Caco-2 (cell line): ENCODE measurements around the gene GSK3B. TPM values are rescaled to one million over a fixed set of nuclear protein-coding genes. Genes with fewer than 3 reads are reported as not detected.
"Not testable (repeated sequence)": the region's sequence is repeated elsewhere in the genome, so short reads cannot be mapped to it uniquely, and the experiment has no call there.

ENCODE experiments used
- BruUV-seq: library from RNA; stranded (reverse); fragments of 400-500 nt; replicated peaks from 2 replicates; lab custom pipeline; 2021; lab: Mats Ljungman, UMichigan
- CTCF ChIA-PET: fragments of 300-600 bp; sonication (Branson Sonifier 250); formaldehyde crosslinking; loops from one replicate; lab custom pipeline; 2022; ENCODE audit warnings: antibody characterized with exemption; lab: Charles Lee
- POLR2A ChIA-PET: fragments of 300-600 bp; sonication (Branson Sonifier 250); formaldehyde crosslinking; loops from one replicate; lab custom pipeline; 2022; ENCODE audit warnings: antibody characterized with exemption; lab: Charles Lee
- DNase-seq, 2 experiments: peaks; one replicate each; pipeline versions ENCODE4 v3.0.0 to v3.0.0-alpha.2; 2020 to 2022
- H3K27me3 ChIP-seq: replicated peaks from 2 replicates; pipeline ENCODE4 v1.6.0; 2011; ENCODE audit warnings: low read length; ENCODE audit not compliant: control insufficient read depth, insufficient read depth
- H3K36me3 ChIP-seq: 2 replicates; pipeline ENCODE4 v1.5.1; 2011; ENCODE audit warnings: low read length; ENCODE audit not compliant: control insufficient read depth, insufficient read depth
- H3K4me1 ChIP-seq: fragments of 250-450 bp; sonication (Bioruptor Pico); 2 replicates; pipeline ENCODE4 v1.5.1; 2020; ENCODE audit warnings: mild to moderate bottlenecking
- H3K4me3 ChIP-seq: 2 replicates; pipeline ENCODE4 v1.5.1; 2011; ENCODE audit warnings: low read depth, mild to moderate bottlenecking, control low read depth, low read length
- H3K9me3 ChIP-seq: fragments of 250-450 bp; sonication (Bioruptor Pico); 2 replicates; pipeline ENCODE4 v1.5.1; 2020; ENCODE audit warnings: mild to moderate bottlenecking, moderate library complexity
- H3K27ac Mint-ChIP-seq: one replicate; pipeline ENCODE4 v1.8.0; 2022; ENCODE audit warnings: mixed read lengths; ENCODE audit not compliant: unreplicated experiment
- H3K27me3 Mint-ChIP-seq: one replicate; pipeline ENCODE4 v1.8.0; 2022; ENCODE audit warnings: mixed read lengths; ENCODE audit not compliant: insufficient read depth, unreplicated experiment
- H3K36me3 Mint-ChIP-seq: one replicate; pipeline ENCODE4 v1.8.0; 2022; ENCODE audit warnings: mild to moderate bottlenecking, mixed read lengths; ENCODE audit not compliant: insufficient read depth, unreplicated experiment
- H3K4me1 Mint-ChIP-seq: one replicate; pipeline ENCODE4 v1.8.0; 2022; ENCODE audit warnings: low read depth, mixed read lengths; ENCODE audit not compliant: unreplicated experiment
- H3K4me3 Mint-ChIP-seq: one replicate; pipeline ENCODE4 v1.8.0; 2022; ENCODE audit warnings: mild to moderate bottlenecking, moderate library complexity, mixed read lengths; ENCODE audit not compliant: unreplicated experiment
- H3K9me3 Mint-ChIP-seq: one replicate; pipeline ENCODE4 v1.8.0; 2022; ENCODE audit warnings: mixed read lengths; ENCODE audit not compliant: unreplicated experiment
- intact Hi-C: fragments of 100-400 bp; cut with micrococcal nuclease; formaldehyde crosslinking; loops from one replicate; pipeline ENCODE4 v1.10.0; 2022; ENCODE audit not compliant: unreplicated experiment
- total RNA-seq: library from RNA; stranded (reverse); gene quantifications from 2 replicates; pipeline ENCODE4 v1.2.3, GENCODE V29; 2022
- TF ChIP-seq, protein P1 (sequence below), 2 experiments: fragments of 200-600 bp in 1 of 2; IDR thresholded peaks; 1 replicate in 1 of 2; 2 replicates in 1 of 2; pipeline versions ENCODE4 v1.5.1 to v1.8.0; 2011 to 2022; ENCODE audit warnings: antibody characterized with exemption in 1 of 2, control low read depth in 1 of 2, inconsistent platforms in 1 of 2, low read depth in 1 of 2, low read length in 1 of 2, mild to moderate bottlenecking in 1 of 2, moderate library complexity in 1 of 2; ENCODE audit not compliant: insufficient read depth in 1 of 2, severe bottlenecking in 1 of 2, unreplicated experiment in 1 of 2

The GSK3B gene
- total RNA-seq, 1 experiment from 2014 or later, result 55.2 TPM

GRCh38 chr3:120018299-120018698 is 75.9 kb downstream of the GSK3B start:
- no peaks in the 10 kb centered on the region for H3K9me3 ChIP-seq
- ChIA-PET POLR2A (no interaction called here), CTCF (no interaction called here)
- intact Hi-C loops, result no loop called here
- H3K36me3 ChIP-seq, result no peaks in the 10 kb centered on the region
- Mint-ChIP-seq H3K36me3 (peaks cover 4% of the 10 kb centered on the region), H3K4me1 (peaks cover 15% of the 10 kb centered on the region), H3K4me3 (no peak overlapping the region), H3K27ac (no peak overlapping the region), H3K9me3 (no peaks in the 10 kb centered on the region), H3K27me3 (no peaks in the 10 kb centered on the region)
- no peaks in the 10 kb centered on the region for H3K27me3 ChIP-seq
- TF ChIP-seq, protein P1, sequence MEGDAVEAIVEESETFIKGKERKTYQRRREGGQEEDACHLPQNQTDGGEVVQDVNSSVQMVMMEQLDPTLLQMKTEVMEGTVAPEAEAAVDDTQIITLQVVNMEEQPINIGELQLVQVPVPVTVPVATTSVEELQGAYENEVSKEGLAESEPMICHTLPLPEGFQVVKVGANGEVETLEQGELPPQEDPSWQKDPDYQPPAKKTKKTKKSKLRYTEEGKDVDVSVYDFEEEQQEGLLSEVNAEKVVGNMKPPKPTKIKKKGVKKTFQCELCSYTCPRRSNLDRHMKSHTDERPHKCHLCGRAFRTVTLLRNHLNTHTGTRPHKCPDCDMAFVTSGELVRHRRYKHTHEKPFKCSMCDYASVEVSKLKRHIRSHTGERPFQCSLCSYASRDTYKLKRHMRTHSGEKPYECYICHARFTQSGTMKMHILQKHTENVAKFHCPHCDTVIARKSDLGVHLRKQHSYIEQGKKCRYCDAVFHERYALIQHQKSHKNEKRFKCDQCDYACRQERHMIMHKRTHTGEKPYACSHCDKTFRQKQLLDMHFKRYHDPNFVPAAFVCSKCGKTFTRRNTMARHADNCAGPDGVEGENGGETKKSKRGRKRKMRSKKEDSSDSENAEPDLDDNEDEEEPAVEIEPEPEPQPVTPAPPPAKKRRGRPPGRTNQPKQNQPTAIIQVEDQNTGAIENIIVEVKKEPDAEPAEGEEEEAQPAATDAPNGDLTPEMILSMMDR (IDR thresholded peaks at IDR 0.05; ENCODE audit: insufficient read depth in 1 of 2, low read depth in 1 of 2, low read length in 1 of 2, severe bottlenecking in 1 of 2, unreplicated experiment in 1 of 2), result no peak
- H3K4me1 ChIP-seq, result no peaks in the 10 kb centered on the region
- no peak overlapping the region for H3K4me3 ChIP-seq
- BruUV-seq, result no TSS peak
- no peak for DNase-seq

GRCh38 chr3:120017692-120018091 is 76.6 kb downstream of the GSK3B start:
- Histone ChIP-seq H3K27me3 (no peaks in the 10 kb centered on the region), H3K4me3 (no peak overlapping the region), H3K4me1 (no peaks in the 10 kb centered on the region), H3K9me3 (no peaks in the 10 kb centered on the region), H3K36me3 (no peaks in the 10 kb centered on the region)
- intact Hi-C loops, result no loop called here
- ChIA-PET POLR2A (no interaction called here), CTCF (no interaction called here)
- no peaks in the 10 kb centered on the region for H3K9me3 Mint-ChIP-seq
- no TSS peak for BruUV-seq
- DNase-seq, result no peak
- H3K36me3 Mint-ChIP-seq, result peaks cover 4% of the 10 kb centered on the region
- TF ChIP-seq, protein P1 (IDR thresholded peaks at IDR 0.05; ENCODE audit: insufficient read depth in 1 of 2, low read depth in 1 of 2, low read length in 1 of 2, severe bottlenecking in 1 of 2, unreplicated experiment in 1 of 2), result no peak
- H3K27me3 Mint-ChIP-seq, result no peaks in the 10 kb centered on the region
- no peak overlapping the region for H3K27ac Mint-ChIP-seq
- H3K4me1 Mint-ChIP-seq, result peaks cover 15% of the 10 kb centered on the region
- no peak overlapping the region for H3K4me3 Mint-ChIP-seq

- Mint-ChIP-seq H3K27ac (no peak overlapping the region), H3K9me3 (no peaks in the 10 kb centered on the region), H3K27me3 (no peaks in the 10 kb centered on the region), H3K4me3 (no peak overlapping the region), H3K36me3 (no peaks in the 10 kb centered on the region), H3K4me1 (peaks cover 8% of the 10 kb centered on the region)
- TF ChIP-seq, protein P1 (IDR thresholded peaks at IDR 0.05; ENCODE audit: insufficient read depth in 1 of 2, low read depth in 1 of 2, low read length in 1 of 2, severe bottlenecking in 1 of 2, unreplicated experiment in 1 of 2), result no peak
- intact Hi-C loops, result no loop called here
- no peak overlapping the region for H3K4me3 ChIP-seq
- no peaks in the 10 kb centered on the region for H3K27me3 ChIP-seq
- BruUV-seq, result no TSS peak
- no peaks in the 10 kb centered on the region for H3K4me1 ChIP-seq
- H3K9me3 ChIP-seq, result no peaks in the 10 kb centered on the region
- ChIA-PET POLR2A (interaction anchor here (0.6 kb wide), 1 partner anchor 82 kb away, joined by 3 read pairs; no protein-coding TSS in a partner anchor), CTCF (no interaction called here)
- no peak for DNase-seq
- no peaks in the 10 kb centered on the region for H3K36me3 ChIP-seq
These were observed 80.8 kb downstream of the GSK3B start for GRCh38 chr3:120013481-120013880.

- DNase-seq, H3K27me3 ChIP-seq, H3K4me1 ChIP-seq, BruUV-seq, H3K9me3 ChIP-seq, H3K27ac Mint-ChIP-seq, POLR2A ChIA-PET, H3K4me3 ChIP-seq, H3K27me3 Mint-ChIP-seq, H3K36me3 ChIP-seq, H3K4me3 Mint-ChIP-seq, intact Hi-C loops, CTCF ChIA-PET, H3K4me1 Mint-ChIP-seq: not testable (repeated sequence)
- peaks cover 26% of the 10 kb centered on the region for H3K9me3 Mint-ChIP-seq
- H3K36me3 Mint-ChIP-seq, result peaks cover 15% of the 10 kb centered on the region
These were observed 88.5 kb downstream of the GSK3B start for GRCh38 chr3:120005741-120006140.

DNA sequence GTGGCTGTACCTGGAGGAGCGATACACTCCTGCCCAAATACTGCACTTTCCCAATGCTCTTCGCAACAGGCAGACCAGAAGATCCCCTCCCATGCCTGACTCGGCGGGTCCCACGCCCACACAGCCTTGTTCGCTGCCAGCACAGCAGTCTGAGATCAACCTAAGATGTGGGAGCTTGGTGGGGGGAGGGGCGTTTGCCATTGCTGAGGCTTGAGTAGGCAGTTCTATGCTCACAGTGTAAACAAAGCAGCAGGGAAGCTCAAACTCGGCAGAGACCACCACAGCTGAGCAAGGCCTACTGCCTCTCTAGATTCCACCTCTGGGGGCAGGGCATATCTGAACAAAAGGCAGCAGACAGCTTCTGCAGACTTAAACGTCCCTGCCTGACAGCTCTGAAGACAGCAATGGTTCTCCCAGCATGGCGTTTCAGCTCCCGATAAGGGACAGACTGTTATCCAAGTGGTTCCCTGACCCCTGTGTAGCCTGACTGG is 90.2 kb downstream of the GSK3B start:
- Mint-ChIP-seq H3K36me3 (peaks cover 29% of the 10 kb centered on the region), H3K9me3 (peaks cover 26% of the 10 kb centered on the region)
- H3K27me3 ChIP-seq, H3K4me3 Mint-ChIP-seq, intact Hi-C loops, H3K9me3 ChIP-seq, H3K27ac Mint-ChIP-seq, H3K4me1 Mint-ChIP-seq, BruUV-seq, H3K4me3 ChIP-seq, H3K4me1 ChIP-seq, POLR2A ChIA-PET, H3K27me3 Mint-ChIP-seq, H3K36me3 ChIP-seq, DNase-seq, CTCF ChIA-PET: not testable (repeated sequence)
